Gastrocnemius medialis (tissue), 4 donors: ENCODE measurements around the gene DOCK4.

Experiments used
- POLR2A ChIP-seq, 2 donors: fragments of 450-650 bp; IDR thresholded peaks; one replicate each; pipeline ENCODE4 v1.6.1; 2017; ENCODE audit warnings: antibody characterized with exemption in 2 of 2, mild to moderate bottlenecking in 2 of 2, moderate library complexity in 2 of 2
- TF ChIP-seq, protein P1 (sequence below), 5 experiments: fragments of 450-650 bp in 3 of 5; fragments of 200-600 bp in 2 of 5; sonication (generic) in 2 of 5; IDR thresholded peaks in 4 of 5; conservative IDR thresholded peaks in 1 of 5; 1 replicate in 4 of 5; 2 replicates in 1 of 5; pipeline ENCODE4 v1.5.1; 2016 to 2019; ENCODE audit warnings: antibody characterized with exemption in 5 of 5, mild to moderate bottlenecking in 3 of 5, moderate library complexity in 3 of 5

DNA sequence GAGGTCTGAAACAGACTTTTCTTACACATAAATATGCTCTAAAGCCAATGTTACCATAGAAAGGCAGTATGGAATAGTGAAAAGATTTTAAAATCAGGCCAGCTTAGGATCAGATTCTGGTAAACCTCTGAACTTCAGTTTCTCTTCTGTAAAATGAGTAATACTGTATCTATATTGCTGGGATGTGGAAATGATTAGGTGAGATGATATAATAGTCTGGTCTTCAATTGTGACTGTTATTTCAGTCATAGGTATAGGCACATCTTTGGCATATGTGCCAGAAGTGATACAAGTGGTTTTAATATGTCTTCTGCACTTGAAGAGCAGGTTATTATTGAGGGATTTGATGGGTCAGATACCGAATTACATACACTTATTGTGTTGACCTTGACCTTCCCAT, 7.5 kb upstream of the DOCK4 start:
- TF ChIP-seq, protein P1, sequence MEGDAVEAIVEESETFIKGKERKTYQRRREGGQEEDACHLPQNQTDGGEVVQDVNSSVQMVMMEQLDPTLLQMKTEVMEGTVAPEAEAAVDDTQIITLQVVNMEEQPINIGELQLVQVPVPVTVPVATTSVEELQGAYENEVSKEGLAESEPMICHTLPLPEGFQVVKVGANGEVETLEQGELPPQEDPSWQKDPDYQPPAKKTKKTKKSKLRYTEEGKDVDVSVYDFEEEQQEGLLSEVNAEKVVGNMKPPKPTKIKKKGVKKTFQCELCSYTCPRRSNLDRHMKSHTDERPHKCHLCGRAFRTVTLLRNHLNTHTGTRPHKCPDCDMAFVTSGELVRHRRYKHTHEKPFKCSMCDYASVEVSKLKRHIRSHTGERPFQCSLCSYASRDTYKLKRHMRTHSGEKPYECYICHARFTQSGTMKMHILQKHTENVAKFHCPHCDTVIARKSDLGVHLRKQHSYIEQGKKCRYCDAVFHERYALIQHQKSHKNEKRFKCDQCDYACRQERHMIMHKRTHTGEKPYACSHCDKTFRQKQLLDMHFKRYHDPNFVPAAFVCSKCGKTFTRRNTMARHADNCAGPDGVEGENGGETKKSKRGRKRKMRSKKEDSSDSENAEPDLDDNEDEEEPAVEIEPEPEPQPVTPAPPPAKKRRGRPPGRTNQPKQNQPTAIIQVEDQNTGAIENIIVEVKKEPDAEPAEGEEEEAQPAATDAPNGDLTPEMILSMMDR (IDR thresholded peaks at IDR 0.05 in 4 of 5, conservative IDR thresholded peaks at IDR 0.05 in 1 of 5): no peak
- no peak for TF ChIP-seq POLR2A (IDR thresholded peaks at IDR 0.05)
